GM12872 (cell line): ENCODE results near the gene DPM1.

Experiments used
- TF ChIP-seq, protein P1 (sequence below): IDR thresholded peaks from 3 replicates; pipeline ENCODE4 v1.5.1; 2011; ENCODE audit warnings: low read depth, mild to moderate bottlenecking, low read length, moderate library complexity; ENCODE audit not compliant: insufficient read depth

The DPM1 gene

DNA sequence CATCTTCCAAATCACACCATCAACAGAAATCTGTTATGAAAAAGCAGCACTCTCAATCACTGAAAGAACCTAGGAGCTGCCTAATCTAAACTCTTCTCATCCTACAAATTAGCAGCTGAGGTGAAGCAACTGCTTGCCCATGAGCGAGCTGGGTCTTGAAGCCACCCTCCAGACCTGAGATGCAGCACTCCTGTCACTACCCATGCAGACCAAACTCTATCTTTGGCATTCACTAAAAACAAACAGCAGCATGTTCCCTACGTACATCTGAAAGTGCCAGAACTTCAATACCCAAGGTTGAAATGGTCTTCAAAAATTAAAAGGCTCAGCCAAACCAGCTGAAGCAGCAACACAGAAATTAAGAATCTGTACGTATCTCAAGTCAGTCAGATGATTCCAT is 41.4 kb downstream of the DPM1 start:
- TF ChIP-seq, protein P1, sequence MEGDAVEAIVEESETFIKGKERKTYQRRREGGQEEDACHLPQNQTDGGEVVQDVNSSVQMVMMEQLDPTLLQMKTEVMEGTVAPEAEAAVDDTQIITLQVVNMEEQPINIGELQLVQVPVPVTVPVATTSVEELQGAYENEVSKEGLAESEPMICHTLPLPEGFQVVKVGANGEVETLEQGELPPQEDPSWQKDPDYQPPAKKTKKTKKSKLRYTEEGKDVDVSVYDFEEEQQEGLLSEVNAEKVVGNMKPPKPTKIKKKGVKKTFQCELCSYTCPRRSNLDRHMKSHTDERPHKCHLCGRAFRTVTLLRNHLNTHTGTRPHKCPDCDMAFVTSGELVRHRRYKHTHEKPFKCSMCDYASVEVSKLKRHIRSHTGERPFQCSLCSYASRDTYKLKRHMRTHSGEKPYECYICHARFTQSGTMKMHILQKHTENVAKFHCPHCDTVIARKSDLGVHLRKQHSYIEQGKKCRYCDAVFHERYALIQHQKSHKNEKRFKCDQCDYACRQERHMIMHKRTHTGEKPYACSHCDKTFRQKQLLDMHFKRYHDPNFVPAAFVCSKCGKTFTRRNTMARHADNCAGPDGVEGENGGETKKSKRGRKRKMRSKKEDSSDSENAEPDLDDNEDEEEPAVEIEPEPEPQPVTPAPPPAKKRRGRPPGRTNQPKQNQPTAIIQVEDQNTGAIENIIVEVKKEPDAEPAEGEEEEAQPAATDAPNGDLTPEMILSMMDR = no peak

DNA sequence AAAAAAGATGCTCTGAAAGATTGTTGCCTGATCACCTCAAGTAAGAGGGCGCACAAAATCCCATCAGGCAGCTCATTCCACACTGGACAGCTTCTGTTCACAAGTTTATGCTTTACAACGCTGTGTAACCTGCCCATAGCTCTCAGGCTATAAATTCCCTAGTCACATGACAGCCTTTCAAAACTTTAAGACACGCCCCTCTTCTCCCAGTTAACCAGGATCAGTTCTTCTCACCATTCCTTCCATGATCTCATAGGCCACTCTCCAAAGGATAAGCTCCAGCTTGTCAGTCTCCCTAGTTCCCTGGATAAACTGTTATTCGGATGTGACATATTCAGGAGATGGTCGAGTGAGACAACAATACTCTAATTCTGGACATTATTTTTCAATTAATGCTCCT is 42.1 kb downstream of the DPM1 start:
- TF ChIP-seq, protein P1 = no peak

DNA sequence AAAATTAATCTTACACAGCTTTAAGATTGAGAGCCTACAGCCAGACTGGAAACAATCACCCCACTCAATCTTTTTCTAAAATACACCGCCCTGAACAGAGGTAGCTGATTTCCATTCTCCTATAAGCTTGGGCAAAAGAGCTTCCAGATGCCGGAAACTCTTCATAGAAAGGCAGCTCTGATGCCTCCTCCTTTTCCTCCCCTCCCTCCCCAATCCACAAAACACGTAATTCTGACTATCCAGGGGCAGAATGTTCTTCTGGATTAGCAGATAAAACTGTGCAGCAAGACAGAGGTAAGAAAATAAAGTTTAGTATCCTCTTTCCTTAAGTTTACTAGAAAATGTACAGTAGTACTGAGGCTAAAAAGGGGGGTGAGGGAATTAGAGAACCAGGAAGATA is 42.9 kb downstream of the DPM1 start:
- TF ChIP-seq, protein P1 = no peak

DNA sequence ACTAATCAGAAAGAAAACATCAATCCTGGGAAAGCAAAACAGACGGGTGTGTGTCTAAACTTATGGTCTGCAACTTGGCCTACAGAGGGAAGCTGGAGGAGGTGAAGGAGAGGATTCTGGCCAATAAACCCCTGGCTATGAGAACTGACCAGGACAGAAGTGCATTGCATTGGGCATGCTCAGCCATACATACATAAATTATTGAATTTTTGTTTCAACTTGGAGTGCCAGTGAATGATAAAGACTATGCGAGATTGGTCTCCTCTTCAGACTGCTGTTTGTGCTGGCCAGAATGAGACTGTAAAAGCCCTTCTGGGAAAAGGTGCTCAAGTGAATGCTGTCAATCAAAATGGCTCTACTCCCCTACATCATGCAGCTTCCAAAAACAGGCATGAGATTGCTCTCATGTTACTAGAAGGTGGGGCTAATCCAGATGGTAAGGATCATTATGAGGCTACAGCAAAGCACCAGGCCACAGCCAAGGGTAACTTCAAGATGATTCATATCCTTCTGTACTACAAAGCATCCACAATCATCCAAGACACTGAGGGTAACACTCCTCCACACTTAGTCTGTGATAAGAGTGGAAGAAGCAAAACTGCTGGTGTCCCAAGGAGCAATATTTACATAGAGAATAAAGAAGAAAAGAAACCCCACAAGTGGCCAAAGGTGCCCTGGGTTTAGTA is 44.5 kb downstream of the DPM1 start:
- TF ChIP-seq, protein P1 = no peak

DNA sequence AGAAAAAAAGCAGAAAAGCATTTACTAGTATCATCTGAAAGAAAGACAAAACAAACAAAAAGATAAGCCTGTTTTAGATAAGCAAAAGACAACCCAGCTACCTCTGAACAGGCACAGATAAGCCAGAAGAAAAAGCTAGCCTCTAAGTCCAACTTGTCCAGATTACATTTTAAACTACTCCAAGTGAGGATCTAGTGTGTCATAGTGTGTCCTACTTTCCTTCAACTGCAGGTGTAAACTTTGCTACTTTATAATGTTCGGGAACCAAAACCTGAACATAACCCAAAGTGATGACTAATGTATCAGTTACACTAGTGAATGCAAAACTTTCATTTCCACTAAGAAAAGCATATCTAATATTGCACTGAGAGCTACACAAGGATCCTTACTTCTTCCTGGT is 46.6 kb downstream of the DPM1 start:
- TF ChIP-seq, protein P1 = no peak

DNA sequence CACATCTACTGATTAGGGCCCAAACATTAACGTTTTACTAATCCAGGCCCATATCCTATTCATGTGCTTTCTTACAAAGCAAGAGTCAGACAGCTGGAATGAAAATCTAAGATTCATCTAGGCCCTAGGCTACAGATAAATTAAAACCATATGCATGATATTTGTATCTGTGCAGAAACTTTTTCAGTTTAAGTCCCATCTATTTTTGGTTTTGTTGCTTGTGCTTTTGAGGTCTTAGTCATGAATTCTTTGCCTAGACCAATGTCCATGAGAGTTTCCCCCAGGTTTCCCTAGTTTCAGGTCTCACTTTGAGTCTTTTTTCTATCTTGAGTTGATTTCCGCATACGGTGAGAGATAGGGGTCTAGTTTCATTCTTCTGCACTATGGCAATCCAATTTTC is 47.3 kb downstream of the DPM1 start:
- TF ChIP-seq, protein P1 = no peak

DNA sequence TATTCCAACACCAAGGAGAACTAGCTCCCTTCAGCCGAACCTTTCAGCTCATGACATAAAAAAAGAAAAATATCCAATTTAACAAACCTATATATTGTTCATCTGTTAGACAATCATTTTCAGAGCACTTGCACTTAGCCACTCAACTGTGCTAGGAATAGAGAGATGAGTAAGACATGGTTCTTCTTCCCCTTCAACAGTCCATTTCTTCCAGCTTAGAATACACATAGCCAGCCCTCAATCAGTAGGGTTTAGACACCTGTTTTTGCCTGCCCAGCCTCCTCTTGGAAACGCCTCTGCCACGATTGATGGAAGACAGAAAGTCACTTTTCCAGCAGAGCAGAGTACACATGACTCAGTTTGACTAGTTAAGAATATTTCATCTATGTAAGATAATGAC is 48.9 kb downstream of the DPM1 start:
- TF ChIP-seq, protein P1 = no peak
